GM18951 (cell line): ENCODE measurements around the gene TTC7B.

Experiments
- POLR2A ChIP-seq: IDR thresholded peaks from 4 replicates; pipeline ENCODE4 v1.6.1; 2011; ENCODE audit warnings: mild to moderate bottlenecking; ENCODE audit not compliant: insufficient read length, insufficient read depth; ENCODE audit errors: extremely low read depth
- in situ Hi-C: fragments of 300-500 bp; cut with MboI; formaldehyde crosslinking; loops from one replicate; pipeline ENCODE4 v1.12.0; 2022; ENCODE audit warnings: low sequenced_read_pairs, mixed read lengths, inconsistent platforms; ENCODE audit not compliant: unreplicated experiment

The TTC7B gene

GRCh38 chr14:90649083-90649482 is 167.1 kb downstream of the TTC7B start:
- TF ChIP-seq POLR2A = no peak
- in situ Hi-C loops = no loop called here

GRCh38 chr14:90648421-90648820 is 167.8 kb downstream of the TTC7B start:
- in situ Hi-C loops = no loop called here
- no peak for TF ChIP-seq POLR2A

- in situ Hi-C loops = no loop called here
Observed at GRCh38 chr14:90647473-90648005, 168.7 kb downstream of the TTC7B start.

GRCh38 chr14:90645842-90646443 is 170.3 kb downstream of the TTC7B start:
- in situ Hi-C loops = no loop called here
- TF ChIP-seq POLR2A = no peak

More at GRCh38 chr14:90647473-90648005, 168.7 kb downstream of the TTC7B start:
- TF ChIP-seq POLR2A = no peak

GRCh38 chr14:90644882-90645281 is 171.3 kb downstream of the TTC7B start:
- in situ Hi-C loops = no loop called here
- no peak for TF ChIP-seq POLR2A

GRCh38 chr14:90643982-90644670 is 172.1 kb downstream of the TTC7B start:
- in situ Hi-C loops = no loop called here
- TF ChIP-seq POLR2A = no peak

GRCh38 chr14:90642244-90642717 is 173.9 kb downstream of the TTC7B start:
- in situ Hi-C loops = no loop called here
- no peak for TF ChIP-seq POLR2A

- no peak for TF ChIP-seq POLR2A
- in situ Hi-C loops = no loop called here
Observed at GRCh38 chr14:90641615-90642243, 174.5 kb downstream of the TTC7B start.

- in situ Hi-C loops = no loop called here
- TF ChIP-seq POLR2A = no peak
Observed at GRCh38 chr14:90641168-90641567, 175.1 kb downstream of the TTC7B start.

- in situ Hi-C loops = no loop called here
- no peak for TF ChIP-seq POLR2A
Observed at GRCh38 chr14:90639641-90640040, 176.6 kb downstream of the TTC7B start.

- in situ Hi-C loops = no loop called here
- TF ChIP-seq POLR2A = no peak
Observed at GRCh38 chr14:90632871-90633270, 183.4 kb downstream of the TTC7B start.

- no peak for TF ChIP-seq POLR2A
- in situ Hi-C loops = no loop called here
Observed at GRCh38 chr14:90632451-90632850, 183.8 kb downstream of the TTC7B start.

GRCh38 chr14:90630171-90630806 is 185.9 kb downstream of the TTC7B start:
- no peak for TF ChIP-seq POLR2A
- in situ Hi-C loops = no loop called here
